GM10266 (cell line): ENCODE results near the gene UBE2D3.

Source experiments
- DNase-seq: peaks from one replicate; pipeline ENCODE4 v3.0.0; 2012; ENCODE audit errors: extremely low spot score
- TF ChIP-seq, protein P1 (sequence below): IDR thresholded peaks from 2 replicates; pipeline ENCODE4 v1.5.1; 2012; ENCODE audit warnings: mild to moderate bottlenecking, low read depth; ENCODE audit not compliant: control insufficient read depth, insufficient read depth; ENCODE audit errors: missing control alignments

The UBE2D3 gene

DNA sequence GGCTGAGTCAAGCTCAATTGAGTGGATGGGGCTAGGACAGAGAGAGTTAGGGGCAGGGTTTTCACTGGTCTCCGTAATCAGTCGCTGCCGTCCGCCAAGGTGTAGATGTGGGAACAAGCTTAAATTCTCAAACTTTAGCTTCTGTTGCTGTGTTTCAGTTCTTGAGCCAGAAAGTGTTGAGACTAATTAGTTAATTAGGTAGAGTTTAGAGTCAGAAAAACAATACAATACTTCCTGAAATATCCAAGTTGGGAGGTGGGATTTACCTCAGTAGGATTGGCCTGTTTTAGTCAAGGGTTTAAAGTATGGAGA is 1.1 kb upstream of the UBE2D3 start:
- TF ChIP-seq, protein P1, sequence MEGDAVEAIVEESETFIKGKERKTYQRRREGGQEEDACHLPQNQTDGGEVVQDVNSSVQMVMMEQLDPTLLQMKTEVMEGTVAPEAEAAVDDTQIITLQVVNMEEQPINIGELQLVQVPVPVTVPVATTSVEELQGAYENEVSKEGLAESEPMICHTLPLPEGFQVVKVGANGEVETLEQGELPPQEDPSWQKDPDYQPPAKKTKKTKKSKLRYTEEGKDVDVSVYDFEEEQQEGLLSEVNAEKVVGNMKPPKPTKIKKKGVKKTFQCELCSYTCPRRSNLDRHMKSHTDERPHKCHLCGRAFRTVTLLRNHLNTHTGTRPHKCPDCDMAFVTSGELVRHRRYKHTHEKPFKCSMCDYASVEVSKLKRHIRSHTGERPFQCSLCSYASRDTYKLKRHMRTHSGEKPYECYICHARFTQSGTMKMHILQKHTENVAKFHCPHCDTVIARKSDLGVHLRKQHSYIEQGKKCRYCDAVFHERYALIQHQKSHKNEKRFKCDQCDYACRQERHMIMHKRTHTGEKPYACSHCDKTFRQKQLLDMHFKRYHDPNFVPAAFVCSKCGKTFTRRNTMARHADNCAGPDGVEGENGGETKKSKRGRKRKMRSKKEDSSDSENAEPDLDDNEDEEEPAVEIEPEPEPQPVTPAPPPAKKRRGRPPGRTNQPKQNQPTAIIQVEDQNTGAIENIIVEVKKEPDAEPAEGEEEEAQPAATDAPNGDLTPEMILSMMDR: no peak

DNA sequence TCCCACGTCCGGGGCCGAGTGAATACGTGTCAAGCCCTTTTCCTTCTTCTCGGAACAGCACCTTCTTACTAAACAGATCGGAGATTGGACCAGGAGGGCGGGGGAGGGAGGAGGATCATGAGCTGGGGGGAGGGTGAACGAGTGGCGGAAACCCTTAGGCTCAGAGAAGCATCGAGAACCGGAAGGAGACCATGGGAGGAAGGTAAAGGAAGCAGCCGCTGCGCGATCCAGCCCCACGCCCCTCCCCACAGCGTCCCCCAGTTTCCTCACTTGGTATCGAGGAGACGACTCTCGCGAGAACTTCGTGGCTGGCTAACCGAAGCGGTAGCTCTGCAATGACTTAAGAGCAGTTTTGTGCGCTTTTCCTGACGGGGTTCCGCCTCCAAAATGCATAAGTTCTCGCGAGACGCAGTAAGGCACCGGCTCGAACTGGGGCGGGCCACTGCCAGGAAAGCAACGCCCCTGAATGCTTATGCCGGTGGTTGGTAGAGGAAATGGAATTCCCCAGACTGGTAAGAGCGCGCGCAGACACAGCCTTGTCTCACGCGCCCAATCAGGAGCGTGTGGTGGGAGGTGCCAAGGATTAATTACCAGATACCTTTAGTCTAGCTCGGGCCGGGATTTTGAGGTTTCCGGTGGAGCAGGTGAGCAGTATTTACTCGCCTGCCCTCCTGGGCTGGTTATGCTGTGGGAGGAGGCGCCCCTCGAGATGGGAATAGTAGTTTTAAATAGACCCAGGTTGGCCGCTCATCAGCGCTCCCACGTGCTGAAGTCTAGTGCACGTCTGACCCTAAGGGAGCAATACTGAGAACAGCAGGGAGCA is 534 bp upstream of the UBE2D3 start:
- DNase-seq: peak; percentile 87
- TF ChIP-seq, protein P1: no peak

More for the DNA sequence above, 1.1 kb upstream of the UBE2D3 start:
- DNase-seq: no peak

DNA sequence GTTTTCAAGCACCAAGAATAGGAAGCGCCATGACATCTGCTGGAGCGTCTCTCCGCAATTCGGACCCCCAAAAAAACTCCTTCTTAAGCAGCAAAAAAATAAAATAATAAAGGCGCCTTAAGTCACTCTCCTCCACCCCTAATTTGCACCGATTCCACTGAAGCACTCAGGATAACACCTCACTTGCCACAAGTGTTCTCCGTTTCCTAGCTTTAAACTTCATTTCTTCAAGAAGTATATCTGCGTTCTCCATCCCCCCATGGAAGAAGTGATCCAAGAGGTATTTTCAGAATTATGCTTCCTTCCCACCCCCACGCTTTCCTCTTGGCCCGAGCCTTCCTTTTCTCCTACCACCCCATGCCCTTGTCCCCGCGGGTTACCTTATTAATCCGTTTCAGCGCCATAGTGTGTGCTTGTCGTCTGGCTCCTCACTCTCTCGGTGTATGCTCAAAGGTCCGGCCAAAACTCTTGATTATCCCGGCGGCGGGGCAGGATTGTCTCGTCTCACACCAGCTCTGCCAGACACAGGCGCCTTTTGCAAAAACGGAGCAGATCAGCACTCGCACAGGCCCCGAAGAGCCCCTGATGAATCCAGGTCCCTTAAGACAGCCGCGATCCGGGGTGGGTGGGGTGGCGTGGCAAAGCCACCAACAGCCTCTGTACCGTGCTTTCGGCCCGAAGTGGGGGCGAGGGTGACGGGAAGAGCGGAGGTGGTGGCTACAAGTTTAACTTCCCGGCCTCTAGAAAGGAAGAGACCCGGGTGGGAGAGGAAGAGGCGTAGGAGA is 1.1 kb downstream of the UBE2D3 start:
- TF ChIP-seq, protein P1: no peak
- DNase-seq: no peak

DNA sequence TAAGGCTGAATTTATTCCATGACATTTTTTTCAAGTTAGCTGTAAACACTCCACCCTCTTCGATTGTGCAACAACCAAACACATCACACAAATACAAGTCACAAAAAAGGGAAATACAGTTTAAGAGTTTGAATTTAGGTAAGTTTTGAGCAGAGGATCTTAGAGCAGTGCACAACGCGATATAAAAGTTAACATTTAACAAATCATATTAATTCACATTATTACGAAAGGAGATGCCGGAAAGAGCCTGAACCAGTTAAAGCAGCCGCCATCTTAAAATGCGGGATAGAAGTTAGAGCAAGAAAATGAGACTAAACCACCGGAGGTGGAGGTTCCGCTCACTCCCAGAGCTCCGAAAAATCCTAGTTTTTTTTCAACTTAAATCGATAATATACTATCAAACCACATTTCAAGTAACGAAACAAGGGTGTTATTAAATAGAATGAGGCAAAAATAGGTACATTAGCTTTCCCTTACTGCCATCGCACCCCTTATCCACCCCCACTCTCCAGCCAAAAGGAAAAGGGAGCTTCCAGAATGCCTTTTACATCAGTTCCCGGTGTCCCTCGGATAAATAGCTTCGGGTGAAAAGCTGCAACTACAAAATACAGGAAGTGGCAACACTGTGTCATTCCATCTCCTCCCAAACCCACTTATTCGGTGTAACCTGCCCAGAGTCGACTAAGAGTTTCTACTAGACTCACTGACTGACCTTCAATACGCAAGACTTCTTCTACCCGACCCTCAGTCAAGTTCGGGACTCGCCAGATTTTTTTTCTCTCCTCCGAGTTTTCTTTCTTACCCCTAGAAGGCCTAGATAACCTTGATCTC is 1.9 kb downstream of the UBE2D3 start:
- TF ChIP-seq, protein P1: no peak
- DNase-seq: no peak

DNA sequence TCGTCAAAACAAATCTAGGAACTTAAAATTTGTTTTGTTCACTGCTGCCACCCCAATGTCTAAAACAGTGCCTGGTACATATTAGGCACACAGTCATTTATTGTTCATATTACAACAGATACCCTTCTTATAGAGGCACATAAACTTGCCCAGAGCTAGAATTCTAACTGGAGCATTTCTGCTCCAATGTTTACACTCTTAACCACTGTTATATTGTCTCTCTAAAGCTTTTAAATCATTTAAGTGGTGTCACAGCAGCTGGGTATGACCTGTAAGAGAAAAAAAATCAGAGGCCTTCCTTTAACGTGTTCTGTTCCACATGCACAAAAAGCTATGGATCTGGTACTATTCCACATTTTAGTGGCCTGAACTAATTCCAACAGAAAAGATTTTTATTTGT is 3.0 kb downstream of the UBE2D3 start:
- TF ChIP-seq, protein P1: no peak
- DNase-seq: no peak

DNA sequence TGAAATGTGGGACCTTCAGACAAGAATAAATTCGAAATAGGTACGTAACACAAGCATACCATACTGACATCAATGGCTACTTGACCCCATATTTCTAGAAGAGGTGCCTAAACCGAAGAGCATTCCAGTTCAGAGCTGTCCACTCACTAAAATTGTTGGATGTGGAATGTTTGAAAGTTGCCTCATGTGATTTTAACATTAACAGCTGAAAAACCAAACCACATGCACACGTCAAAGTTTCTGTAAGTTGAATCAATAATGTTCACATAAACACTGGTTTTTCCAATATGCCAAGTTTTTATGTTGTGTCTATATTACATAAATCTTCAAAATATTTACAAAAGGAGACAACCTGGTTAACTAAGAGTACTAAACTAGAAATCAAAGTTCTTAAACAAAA is 3.5 kb downstream of the UBE2D3 start:
- DNase-seq: no peak
- TF ChIP-seq, protein P1: no peak
